ENCODE data around the gene MDK.

Gene MDK

GRCh38 chr11:46393231-46393616 lies 11.8 kb downstream of the MDK start:
- no peak for DNase-seq

- no peak for DNase-seq
These were observed 12.3 kb downstream of the MDK start for GRCh38 chr11:46393759-46394158.

DNA sequence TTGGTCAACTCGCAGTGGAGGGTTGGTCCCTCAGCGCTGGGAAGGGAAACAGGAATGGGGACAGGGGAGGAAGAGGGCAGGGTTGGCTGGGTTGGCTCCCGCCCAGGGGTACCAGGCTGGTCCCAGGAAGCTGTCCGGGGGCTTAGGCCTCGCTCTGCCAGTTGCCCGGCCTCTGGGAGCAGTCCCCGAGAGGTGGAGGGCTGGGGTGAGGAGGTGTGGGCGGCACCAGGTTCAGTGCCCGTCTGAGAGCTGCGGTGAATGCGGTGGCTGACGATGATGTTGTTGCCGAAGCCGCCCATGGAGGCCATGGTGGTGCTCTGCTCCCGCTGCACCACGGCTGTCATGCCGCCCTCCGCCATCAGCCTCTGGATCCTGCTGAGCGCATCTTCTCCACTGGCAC lies 16.1 kb downstream of the MDK start:
- DNase-seq: no peak

DNA sequence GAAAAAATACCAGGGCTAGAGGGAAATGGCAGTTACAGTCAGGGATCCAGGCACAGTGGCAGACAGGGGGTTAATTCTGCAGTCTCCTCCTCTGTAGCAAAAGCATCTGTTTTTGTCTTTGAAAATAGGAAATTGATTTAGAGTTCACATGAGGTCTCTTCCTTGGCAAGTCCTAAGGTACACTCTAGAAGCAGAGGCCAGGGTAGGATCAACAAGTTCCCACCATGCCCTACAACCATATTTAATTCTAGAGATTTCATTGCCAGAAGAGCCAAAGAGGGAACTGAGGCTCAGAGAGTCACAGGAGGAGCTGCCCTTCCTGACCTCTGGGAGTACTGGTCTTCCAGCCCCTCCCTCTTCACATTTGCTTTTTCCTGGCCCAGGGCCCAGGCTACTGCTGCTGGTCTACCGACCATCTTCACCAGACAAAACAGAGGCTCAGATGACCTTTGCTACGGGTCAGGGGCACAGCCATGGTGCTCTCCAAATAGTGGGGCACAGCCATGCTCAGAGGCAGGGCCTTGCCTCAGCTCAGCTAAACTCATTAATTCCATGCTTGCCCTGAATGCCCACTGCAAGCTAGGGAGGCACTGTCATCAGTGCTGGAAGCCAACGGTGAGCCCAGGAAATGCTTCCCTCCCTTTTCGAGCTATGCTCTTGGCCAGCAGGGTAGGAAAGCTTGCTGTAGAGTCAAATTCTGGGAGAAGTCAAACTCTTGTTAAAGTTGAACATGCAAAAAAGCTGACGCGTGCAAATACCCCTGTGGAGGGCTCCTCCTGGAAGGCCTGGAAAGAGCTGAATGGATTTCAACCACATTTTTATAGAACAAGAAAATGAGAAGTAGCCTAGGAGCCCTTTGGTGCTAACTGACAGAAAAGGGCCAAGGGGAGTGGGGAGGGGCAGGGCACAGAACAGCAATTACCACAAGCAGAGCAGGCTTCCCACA lies 21.8 kb downstream of the MDK start:
- DNase-seq: no peak

DNA sequence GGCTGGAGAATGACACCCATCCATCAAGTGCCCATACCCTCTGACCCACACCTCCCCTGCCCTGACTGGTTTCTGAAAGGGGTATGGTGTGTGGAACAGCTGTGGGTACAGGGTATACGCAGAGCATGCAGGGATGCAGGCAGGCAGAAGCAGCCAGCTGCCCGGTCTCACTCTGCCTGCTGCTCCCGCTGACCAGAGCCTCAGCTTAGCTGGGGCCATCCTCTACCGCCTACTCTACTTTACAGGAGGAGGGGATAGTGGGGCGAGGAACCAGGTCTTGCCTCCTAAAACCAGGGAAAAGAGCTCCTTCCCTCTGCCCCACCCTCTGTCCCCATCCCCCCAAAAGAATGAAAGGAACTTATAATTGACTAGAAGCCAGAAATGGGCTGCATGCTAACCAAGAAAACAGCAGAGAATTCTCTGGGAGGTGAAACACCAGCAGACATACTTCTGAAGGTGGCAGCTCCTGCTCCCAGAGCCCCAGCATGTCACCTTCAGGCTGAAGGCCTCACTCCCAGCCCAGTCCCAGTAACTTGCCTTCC lies 23.1 kb downstream of the MDK start:
- no peak for DNase-seq

GRCh38 chr11:46407635-46408034 lies 26.2 kb downstream of the MDK start:
- DNase-seq: no peak

GRCh38 chr11:46408407-46408986 lies 27.0 kb downstream of the MDK start:
- DNase-seq: no peak

- peak in 3 of 56 donors; percentile 10 to 23 (median 13) for DNase-seq
These were observed 28.6 kb downstream of the MDK start for GRCh38 chr11:46410021-46410420.

DNA sequence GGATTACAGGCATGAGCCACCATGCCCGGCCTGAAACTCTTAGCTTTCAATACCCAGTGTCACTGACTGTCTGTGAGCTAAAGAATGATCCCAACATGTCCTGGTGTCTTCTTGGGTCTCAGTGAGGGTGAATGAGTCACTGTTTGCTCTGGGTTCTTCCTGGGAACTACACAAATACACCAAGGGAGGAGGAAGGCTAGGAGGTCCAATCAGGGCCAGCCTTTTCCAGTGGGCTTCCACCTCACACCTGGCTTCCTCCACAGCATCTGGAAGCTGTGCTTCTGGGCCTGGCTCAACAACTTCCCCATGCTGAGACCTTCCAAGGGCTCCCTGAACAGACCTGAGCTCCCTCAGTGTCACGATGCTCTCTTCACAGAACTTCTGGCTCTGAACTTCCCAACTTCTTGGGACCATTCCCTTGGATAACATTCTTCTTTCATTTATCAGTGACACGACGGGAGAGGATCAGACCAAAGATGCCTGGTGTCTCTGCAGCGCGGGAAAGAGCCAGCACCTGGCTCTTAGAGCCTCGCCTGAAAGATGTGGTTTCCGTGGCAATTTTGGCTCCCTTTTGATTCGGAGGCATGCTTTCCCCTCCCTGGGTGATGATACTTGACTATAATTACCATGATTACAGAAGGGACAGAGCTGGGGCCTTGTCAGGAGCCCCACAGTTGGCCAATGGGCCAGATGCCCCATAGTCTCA lies 32.4 kb downstream of the MDK start:
- DNase-seq: no peak

- DNase-seq: no peak
These were observed 33.0 kb downstream of the MDK start for GRCh38 chr11:46414466-46414796.

GRCh38 chr11:46414879-46415278 lies 33.4 kb downstream of the MDK start:
- DNase-seq: no peak

DNA sequence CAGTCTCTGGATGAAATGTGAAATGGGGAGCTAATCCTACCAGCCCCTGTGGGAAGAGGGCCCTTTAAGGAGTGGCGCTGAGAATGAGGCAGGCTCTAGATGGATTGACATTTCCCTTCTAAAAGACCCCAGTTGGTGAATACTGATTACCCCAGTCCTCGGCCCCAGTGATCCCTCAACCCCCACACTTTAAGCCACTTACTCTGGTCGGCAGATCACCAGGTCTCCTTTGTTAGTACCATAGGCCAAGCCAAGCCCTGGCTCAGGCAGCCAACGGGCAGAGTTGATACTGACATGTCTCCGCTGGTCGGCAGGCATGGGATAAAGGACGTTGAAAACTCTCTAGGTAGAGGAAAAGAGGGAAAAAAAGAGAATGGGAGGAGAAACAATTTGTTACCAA lies 36.2 kb downstream of the MDK start:
- DNase-seq: no peak

DNA sequence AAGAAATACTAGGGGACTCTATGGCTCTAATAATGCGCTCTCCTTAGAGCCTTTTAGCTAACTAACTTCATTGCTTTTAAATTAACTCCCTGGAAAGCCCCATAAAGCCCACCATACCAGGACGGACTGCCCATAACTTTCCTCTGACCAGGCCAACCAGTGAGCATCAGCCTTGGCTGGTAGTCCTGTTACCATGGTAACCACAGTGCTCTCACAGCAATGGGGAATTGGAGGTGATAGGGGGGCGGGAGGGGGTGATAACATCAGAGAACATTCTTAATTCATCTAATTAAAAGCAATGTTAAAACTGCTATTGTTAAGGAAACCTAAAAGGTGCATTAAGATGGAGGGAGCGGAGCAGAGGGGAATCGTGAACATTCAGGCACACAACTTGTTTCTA lies 37.3 kb downstream of the MDK start:
- DNase-seq: peak in 1 of 56 donors; percentile 7

- DNase-seq: no peak
These were observed 39.0 kb downstream of the MDK start for GRCh38 chr11:46420513-46420912.

DNA sequence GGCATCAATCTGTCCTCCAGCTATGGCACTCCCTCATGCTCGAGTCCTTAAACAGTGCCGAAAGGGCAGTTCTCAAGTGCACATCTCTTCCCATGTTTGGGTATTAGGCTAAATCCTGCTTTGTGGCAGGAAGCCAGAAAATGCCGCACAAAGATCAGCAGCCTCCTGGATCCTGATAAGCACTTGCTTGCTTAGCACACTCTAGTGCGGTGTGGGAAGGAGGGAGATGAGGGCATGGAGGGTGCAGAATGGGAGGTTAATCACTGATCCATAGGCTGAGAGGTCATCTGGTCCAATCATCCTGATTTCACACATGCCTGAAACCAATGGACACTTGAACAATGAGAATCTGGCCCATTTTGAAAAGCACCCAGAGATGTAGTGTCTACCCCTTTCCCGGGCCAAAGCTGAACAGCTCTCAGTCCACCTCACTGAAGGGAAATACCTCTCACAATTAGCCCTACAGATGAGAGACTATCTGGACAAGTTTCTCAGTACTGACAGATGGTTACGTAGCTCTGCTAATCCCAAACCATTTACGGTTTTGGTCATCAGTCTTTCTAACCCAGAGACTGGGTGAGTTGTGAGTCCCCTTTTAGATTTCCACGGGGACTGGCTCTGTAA lies 39.9 kb downstream of the MDK start:
- DNase-seq: no peak

- no peak for DNase-seq
These were observed 41.1 kb downstream of the MDK start for GRCh38 chr11:46422588-46422987.

GRCh38 chr11:46426233-46426991 lies 44.9 kb downstream of the MDK start:
- DNase-seq: no peak

DNA sequence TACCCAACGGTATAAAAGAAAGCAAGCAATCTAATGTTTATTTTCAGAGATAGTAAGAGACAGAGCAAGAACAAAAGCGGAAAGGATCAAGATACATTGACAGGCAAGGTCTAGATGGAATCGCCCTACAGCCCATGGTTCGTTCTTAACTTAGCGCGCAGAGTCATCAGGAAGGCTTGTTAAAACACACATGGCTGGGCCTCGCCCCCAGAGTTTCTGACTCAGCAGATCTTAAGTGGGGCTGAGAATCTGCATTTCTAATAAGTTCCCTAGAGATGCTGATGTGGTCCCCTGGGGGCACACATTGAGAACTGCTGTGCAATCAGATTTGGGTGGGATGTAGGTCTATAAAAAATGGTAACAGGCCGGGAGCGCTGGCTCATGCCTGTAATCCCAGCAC lies 45.9 kb downstream of the MDK start:
- no peak for DNase-seq

DNA sequence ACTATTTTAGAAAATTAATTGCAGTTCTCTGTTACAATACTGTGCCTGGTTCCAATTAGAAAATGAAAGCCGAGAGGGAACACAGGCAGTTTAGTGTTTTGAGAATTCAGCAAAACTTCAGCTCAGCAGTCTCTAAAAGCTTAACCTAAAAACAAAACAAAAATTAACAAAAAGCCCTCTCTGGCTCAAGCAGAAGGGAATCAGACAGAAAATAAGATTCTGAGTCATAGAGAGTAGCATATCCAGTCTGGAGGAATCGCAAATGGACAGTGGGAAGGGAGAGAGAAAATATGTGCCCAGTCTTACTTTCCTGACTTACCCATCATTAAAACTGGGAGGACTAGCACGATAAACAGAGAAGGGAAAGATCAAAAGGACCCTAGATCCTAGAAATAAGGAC lies 48.2 kb downstream of the MDK start:
- DNase-seq: no peak

- DNase-seq: no peak
These were observed 49.7 kb downstream of the MDK start for GRCh38 chr11:46431211-46431610.
